HG03097 (cell line): ENCODE measurements around the gene CGAS.
"Not testable (repeated sequence)": the region's sequence is repeated elsewhere in the genome, so short reads cannot be mapped to it uniquely, and the experiment has no call there.

Experiments used
- ATAC-seq: cut with Tn5 transposase; IDR thresholded peaks from one replicate; pipeline ENCODE4 v1.9.1; 2021; ENCODE audit not compliant: unreplicated experiment, low FRiP score

Gene CGAS

DNA sequence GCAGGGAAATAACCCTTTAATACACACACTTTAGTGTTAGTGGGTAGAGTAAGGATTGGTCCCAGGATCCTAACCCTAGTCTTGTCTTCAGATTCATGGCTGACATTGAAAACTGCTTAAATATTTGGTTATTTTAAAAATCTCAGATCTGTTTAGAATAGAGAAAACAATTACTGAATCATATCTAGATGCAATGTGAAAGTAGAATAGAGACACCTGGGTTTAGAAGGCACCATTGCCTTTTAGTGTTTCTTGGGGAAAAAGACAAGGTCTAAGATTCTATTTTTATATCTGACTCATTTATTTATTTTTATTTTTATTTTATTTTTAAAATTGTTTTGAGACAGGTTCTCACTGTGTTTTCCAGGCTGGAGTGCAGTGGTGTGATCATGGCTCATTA lies 51.4 kb downstream of the CGAS start:
- no peak for ATAC-seq

GRCh38 chr6:73395875-73396274 lies 56.2 kb downstream of the CGAS start:
- ATAC-seq: no peak

DNA sequence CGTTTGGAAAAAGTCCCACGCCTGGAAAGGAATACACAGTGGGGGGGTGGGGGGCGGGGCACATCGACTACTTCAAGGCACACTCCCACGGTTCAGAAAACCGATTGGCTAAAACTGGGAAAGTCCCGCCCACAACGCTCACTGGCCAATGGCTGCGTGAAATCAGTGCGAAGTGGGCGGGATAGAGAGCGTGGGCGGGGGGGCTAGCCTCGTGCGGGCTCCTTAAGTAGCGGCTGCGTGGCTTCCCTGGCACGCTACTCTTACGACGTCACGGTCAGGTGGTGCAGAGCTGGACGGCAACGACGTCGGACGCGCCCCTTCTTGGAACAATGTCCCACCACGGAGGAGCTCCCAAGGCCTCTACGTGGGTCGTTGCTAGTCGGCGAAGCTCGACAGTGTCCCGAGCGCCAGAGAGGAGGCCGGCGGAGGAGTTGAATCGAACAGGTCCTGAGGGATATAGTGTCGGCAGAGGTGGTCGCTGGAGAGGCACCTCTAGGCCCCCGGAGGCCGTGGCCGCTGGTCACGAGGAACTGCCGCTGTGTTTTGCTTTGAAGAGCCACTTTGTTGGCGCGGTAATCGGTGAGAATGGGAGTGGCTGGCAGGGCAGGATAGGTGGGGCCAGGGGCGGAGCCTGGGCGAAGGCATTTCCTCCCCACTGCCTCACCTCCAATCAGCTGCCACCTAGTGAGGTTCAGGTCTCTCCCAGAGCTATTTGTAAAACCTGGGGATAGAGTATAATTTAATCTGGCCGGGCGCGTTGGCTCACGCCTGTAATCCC lies 57.3 kb downstream of the CGAS start, which contains the start of gene DDX43:
Gene DDX43 (plus strand): TSS at position 252 of the 778 bp plus-strand sequence. CDS start 78 bp downstream, at position 330.
- no peak for ATAC-seq

DNA sequence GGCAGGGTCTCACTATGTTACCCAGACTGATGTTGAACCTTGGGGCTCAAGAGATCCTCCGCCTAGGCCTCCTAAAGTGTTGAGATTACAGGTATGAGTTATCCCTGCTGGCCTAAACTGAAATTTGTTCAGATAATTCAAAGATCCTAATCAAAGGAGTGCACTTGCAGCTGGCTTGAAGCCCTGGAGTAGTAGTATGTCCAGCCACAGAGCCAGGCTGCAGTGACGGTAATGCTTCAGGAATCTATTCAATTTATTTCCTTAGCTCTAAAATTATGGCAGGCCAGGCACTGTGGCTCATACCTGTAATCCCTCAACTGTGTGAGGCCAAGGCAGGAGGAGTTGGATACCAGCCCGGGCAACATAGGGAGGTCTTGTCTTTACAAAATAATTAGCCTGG lies 58.8 kb downstream of the CGAS start:
- ATAC-seq: no peak

GRCh38 chr6:73392188-73392587 lies 59.9 kb downstream of the CGAS start:
- not testable (repeated sequence) for ATAC-seq

DNA sequence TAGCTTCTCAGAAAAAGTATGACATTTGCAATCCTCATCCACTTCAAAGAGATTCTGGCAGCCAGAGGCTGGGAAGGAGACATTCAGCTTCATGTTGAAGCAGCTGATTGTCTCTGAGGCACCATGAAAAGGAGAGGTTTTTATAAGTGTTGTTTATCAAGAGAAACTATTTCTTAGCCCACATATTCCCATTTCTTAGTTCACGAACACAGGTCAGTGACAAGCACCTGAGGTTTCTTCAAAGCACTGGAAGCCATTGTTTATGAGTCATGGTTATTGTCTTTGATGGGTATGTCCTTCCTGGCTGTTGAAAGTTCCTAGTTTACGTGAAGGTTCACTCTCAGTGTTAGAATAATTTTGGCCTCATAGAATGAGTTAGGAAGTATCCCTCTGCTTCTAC lies 60.4 kb downstream of the CGAS start:
- no peak for ATAC-seq

DNA sequence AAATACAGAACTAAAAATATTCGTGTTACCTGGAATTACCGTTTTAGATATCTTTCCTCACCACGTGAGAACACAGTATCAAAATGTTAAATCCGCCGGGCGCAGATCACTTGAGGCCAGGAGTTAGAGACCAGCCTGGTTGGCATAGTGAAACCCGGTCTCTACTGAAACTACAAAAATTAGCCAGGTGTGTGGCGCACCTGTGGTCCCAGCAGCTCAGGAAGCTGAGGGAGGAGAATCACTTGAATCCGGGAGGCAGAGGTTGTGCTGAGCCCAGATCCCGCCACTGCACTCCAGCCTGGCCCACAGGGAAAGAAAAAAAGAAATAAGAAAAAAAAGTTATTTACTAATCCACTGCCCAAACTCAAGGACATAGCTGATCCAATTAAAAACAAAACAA lies 62.2 kb downstream of the CGAS start:
- no peak for ATAC-seq

GRCh38 chr6:73388800-73389512 lies 63.1 kb downstream of the CGAS start:
- ATAC-seq: peak; percentile 69

- peak; percentile 17 for ATAC-seq
Observed at GRCh38 chr6:73388433-73388799, 63.7 kb downstream of the CGAS start.

GRCh38 chr6:73382462-73383113 lies 69.5 kb downstream of the CGAS start:
- no peak for ATAC-seq

- not testable (repeated sequence) for ATAC-seq
Observed at GRCh38 chr6:73381531-73381930, 70.6 kb downstream of the CGAS start.

GRCh38 chr6:73377225-73377624 lies 74.9 kb downstream of the CGAS start:
- no peak for ATAC-seq

GRCh38 chr6:73375216-73375615 lies 76.9 kb downstream of the CGAS start:
- no peak for ATAC-seq
